ENCODE results near the gene TEX19. TPM values are rescaled to one million over a fixed set of nuclear protein-coding genes. Genes with fewer than 3 reads are reported as not detected.
"Not testable (repeated sequence)": the region's sequence is repeated elsewhere in the genome, so short reads cannot be mapped to it uniquely, and the experiment has no call there.

Gene TEX19
- total RNA-seq, 6 experiments from 2014 or later = 0.10 to 0.14 TPM; not detected in 4

- DNase-seq = no peak
- H3K4me3 Mint-ChIP-seq = no peak overlapping the region
- peaks cover 14% of the 10 kb centered on the region for H3K4me1 Mint-ChIP-seq (ENCODE audit: low read depth)
- no peak for TF ChIP-seq CTCF (IDR thresholded peaks at IDR 0.05)
- H3K9me3 Mint-ChIP-seq = no peaks in the 10 kb centered on the region
- no peak overlapping the region for H3K27ac Mint-ChIP-seq
- H3K27me3 Mint-ChIP-seq (ENCODE audit: insufficient read depth) = peaks cover 1% of the 10 kb centered on the region; the same call in 1 of the 2 replicates
- peaks cover 4% of the 10 kb centered on the region; the same call in 1 of the 2 replicates for H3K36me3 Mint-ChIP-seq (ENCODE audit: low read depth)
Measured at GRCh38 chr17:82411396-82412053, 52.5 kb downstream of the TEX19 start.

GRCh38 chr17:82412081-82412480, 53.0 kb downstream of the TEX19 start:
- H3K27me3 Mint-ChIP-seq (ENCODE audit: insufficient read depth); H3K4me3 Mint-ChIP-seq; H3K36me3 Mint-ChIP-seq (ENCODE audit: low read depth); H3K9me3 Mint-ChIP-seq; DNase-seq; H3K27ac Mint-ChIP-seq: not testable (repeated sequence)
- H3K4me1 Mint-ChIP-seq (ENCODE audit: low read depth) = peaks cover 14% of the 10 kb centered on the region

- no peak for TF ChIP-seq CTCF (IDR thresholded peaks at IDR 0.05)
- Mint-ChIP-seq H3K27me3 (ENCODE audit: insufficient read depth) (peaks cover 1% of the 10 kb centered on the region; the same call in 1 of the 2 replicates), H3K4me3 (no peak overlapping the region), H3K9me3 (no peaks in the 10 kb centered on the region), H3K27ac (no peak overlapping the region), H3K36me3 (ENCODE audit: low read depth) (peaks cover 4% of the 10 kb centered on the region; the same call in 1 of the 2 replicates), H3K4me1 (ENCODE audit: low read depth) (peaks cover 8% of the 10 kb centered on the region)
- no peak for DNase-seq
Measured at GRCh38 chr17:82412535-82413520, 53.8 kb downstream of the TEX19 start.

Other genes starting within 250 kb of the TEX19 start
- gene CCDC57, start 146.4 kb upstream of the TEX19 start, total RNA-seq (2021; fragmentation: NEBNext Ultra II Directional; extraction: Animal tissue kit (Norgen Biotek cat#: 25700)) = 10 to 100 TPM; 12.8 to 15.6 (median 13.6) TPM
- 100 to 1,000 TPM; 475 to 624 (median 523) TPM for gene SLC16A3, start 130.2 kb upstream of the TEX19 start, total RNA-seq (2021; fragmentation: NEBNext Ultra II Directional; extraction: Animal tissue kit (Norgen Biotek cat#: 25700))
- 100 to 1,000 TPM; 116 to 128 (median 118) TPM for gene CSNK1D, start 85.5 kb upstream of the TEX19 start, total RNA-seq (2021; fragmentation: NEBNext Ultra II Directional; extraction: Animal tissue kit (Norgen Biotek cat#: 25700))
- under 1 TPM in 1 of 6 experiments, not detected in 5; 0.20 TPM for gene CD7, start 41.6 kb upstream of the TEX19 start, total RNA-seq (2021; fragmentation: NEBNext Ultra II Directional; extraction: Animal tissue kit (Norgen Biotek cat#: 25700))
- gene SECTM1, start 25.5 kb upstream of the TEX19 start, total RNA-seq (2021; fragmentation: NEBNext Ultra II Directional; extraction: Animal tissue kit (Norgen Biotek cat#: 25700)) = 1 to 10 TPM; 1.7 to 3.9 (median 2.8) TPM
- not detected for gene UTS2R, start 12.5 kb downstream of the TEX19 start, total RNA-seq (2021; fragmentation: NEBNext Ultra II Directional; extraction: Animal tissue kit (Norgen Biotek cat#: 25700))
- gene HEXD, start 59.1 kb downstream of the TEX19 start, total RNA-seq (2021; fragmentation: NEBNext Ultra II Directional; extraction: Animal tissue kit (Norgen Biotek cat#: 25700)) = 1 to 10 TPM; 4.3 to 6.8 (median 5.6) TPM
- 10 to 100 TPM; 26.5 to 31.2 (median 27.9) TPM for gene OGFOD3, start 59.3 kb downstream of the TEX19 start, total RNA-seq (2021; fragmentation: NEBNext Ultra II Directional; extraction: Animal tissue kit (Norgen Biotek cat#: 25700))
- 10 to 100 TPM; 47.4 to 60.5 (median 48.7) TPM for gene CYBC1, start 91.5 kb downstream of the TEX19 start, total RNA-seq (2021; fragmentation: NEBNext Ultra II Directional; extraction: Animal tissue kit (Norgen Biotek cat#: 25700))
- 10 to 100 TPM; 25.2 to 38.1 (median 28.8) TPM for gene NARF, start 99.5 kb downstream of the TEX19 start, total RNA-seq (2021; fragmentation: NEBNext Ultra II Directional; extraction: Animal tissue kit (Norgen Biotek cat#: 25700))
- gene FOXK2, start 160.5 kb downstream of the TEX19 start, total RNA-seq (2021; fragmentation: NEBNext Ultra II Directional; extraction: Animal tissue kit (Norgen Biotek cat#: 25700)) = 10 to 100 TPM; 38.6 to 46.3 (median 41.1) TPM

All from HFFc6 (cell line).